GM19043 (cell line): ENCODE results near the gene MAP4K2.

Experiments used
- ATAC-seq: cut with Tn5 transposase; IDR thresholded peaks from one replicate; pipeline ENCODE4 v1.9.1; 2021; ENCODE audit warnings: low read depth; ENCODE audit not compliant: unreplicated experiment

MAP4K2 gene

GRCh38 chr11:64772303-64773018, 30.6 kb downstream of the MAP4K2 start:
- no peak for ATAC-seq

GRCh38 chr11:64771861-64772260, 31.2 kb downstream of the MAP4K2 start:
- ATAC-seq, result no peak

GRCh38 chr11:64770120-64770519, 32.9 kb downstream of the MAP4K2 start:
- no peak for ATAC-seq

- no peak for ATAC-seq
These were observed 33.7 kb downstream of the MAP4K2 start for GRCh38 chr11:64769283-64769682.

GRCh38 chr11:64768300-64768694, 34.7 kb downstream of the MAP4K2 start:
- no peak for ATAC-seq

- ATAC-seq, result no peak
These were observed 35.4 kb downstream of the MAP4K2 start for GRCh38 chr11:64767344-64768299.

- no peak for ATAC-seq
These were observed 36.1 kb downstream of the MAP4K2 start for GRCh38 chr11:64766881-64767280.

- ATAC-seq, result no peak
These were observed 37.0 kb downstream of the MAP4K2 start for GRCh38 chr11:64765851-64766665.

- ATAC-seq, result no peak
These were observed 37.6 kb downstream of the MAP4K2 start for GRCh38 chr11:64765291-64765850.

- ATAC-seq, result no peak
These were observed 38.3 kb downstream of the MAP4K2 start for GRCh38 chr11:64764753-64765152.

GRCh38 chr11:64764040-64764611, 38.9 kb downstream of the MAP4K2 start:
- ATAC-seq, result no peak

- ATAC-seq, result no peak
These were observed 39.4 kb downstream of the MAP4K2 start for GRCh38 chr11:64763526-64764039.

- no peak for ATAC-seq
These were observed 40.1 kb downstream of the MAP4K2 start for GRCh38 chr11:64762674-64763525.

- ATAC-seq, result no peak
These were observed 40.7 kb downstream of the MAP4K2 start for GRCh38 chr11:64762277-64762673.

GRCh38 chr11:64760759-64761420, 42.1 kb downstream of the MAP4K2 start:
- ATAC-seq, result no peak

GRCh38 chr11:64759722-64760719, 43.0 kb downstream of the MAP4K2 start, which contains the start of gene PYGM:
Gene PYGM, minus strand, starts transcription at chr11:64759974. Its CDS starts 76 bp downstream, at chr11:64759898.
- ATAC-seq, result no peak

GRCh38 chr11:64759131-64759721, 43.8 kb downstream of the MAP4K2 start:
- no peak for ATAC-seq
